Ramos (cell line): ENCODE data around the gene ASMTL.
"Not testable (repeated sequence)": the region's sequence is repeated elsewhere in the genome, so short reads cannot be mapped to it uniquely, and the experiment has no call there.

ENCODE experiments used
- in situ Hi-C: fragments of 300-500 bp; cut with MboI; formaldehyde crosslinking; loops from one replicate; pipeline ENCODE4 v1.14.3; 2022; ENCODE audit warnings: low sequenced_read_pairs; ENCODE audit not compliant: unreplicated experiment

Gene ASMTL

DNA sequence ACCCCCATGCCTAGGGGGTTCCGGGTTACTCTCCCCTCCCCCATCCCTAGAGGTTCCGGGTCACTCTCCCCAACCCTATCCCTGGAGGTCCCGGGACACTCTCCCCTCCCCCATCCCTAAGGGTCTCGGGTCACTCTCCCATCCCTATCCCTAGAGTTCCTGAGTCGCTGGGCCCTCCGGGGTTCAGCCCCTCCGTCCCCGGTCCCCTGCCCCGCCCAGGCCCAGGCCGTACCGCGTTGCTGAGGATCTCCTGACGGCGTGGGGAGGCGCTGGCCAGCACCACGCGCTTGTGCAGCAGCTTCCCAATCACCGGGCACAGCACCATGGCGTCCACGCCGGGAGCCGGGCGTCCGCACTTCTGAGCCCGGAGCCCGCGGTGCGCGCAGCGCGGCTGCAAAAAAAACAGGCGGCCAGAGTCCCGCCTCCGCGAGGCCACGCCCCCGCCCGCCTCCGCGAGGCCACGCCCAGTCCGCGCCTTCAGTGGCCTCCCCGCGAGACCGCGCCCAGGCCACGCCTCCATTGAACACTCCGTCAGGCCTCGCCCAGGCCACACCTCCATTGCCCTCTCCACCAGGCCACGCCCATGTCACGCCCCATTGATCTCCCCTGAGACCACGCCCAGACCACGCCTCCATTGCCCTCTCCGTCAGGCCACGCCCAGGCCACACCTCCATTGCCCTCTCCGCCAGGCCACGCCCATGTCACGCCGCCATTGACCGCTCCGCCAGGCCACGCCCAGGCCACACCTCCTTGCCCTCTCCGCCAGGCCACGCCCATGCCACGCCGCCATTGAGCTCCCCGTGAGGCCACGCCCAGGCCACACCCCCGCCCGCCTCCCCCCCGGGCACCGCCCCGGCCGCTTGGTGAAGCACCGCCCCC lies at the start of gene ASMTL:
Gene ASMTL, minus strand, starts transcription at position 394 of the 879 bp plus-strand sequence. Its CDS starts 69 bp downstream, at position 325.
- in situ Hi-C loops = loop anchor here (25.0 kb wide), 1 partner anchor 1060 kb away; the partner anchor contains the start of genes DHRSX and ZBED1

GRCh38 chrX:1502241-1502640 lies 49.5 kb upstream of the ASMTL start:
- in situ Hi-C loops = no loop called here

- in situ Hi-C loops = no loop called here
Measured at GRCh38 chrX:1500701-1501624, 48.3 kb upstream of the ASMTL start.

- in situ Hi-C loops = no loop called here
Measured at GRCh38 chrX:1496076-1496475, 43.4 kb upstream of the ASMTL start.

- in situ Hi-C loops = no loop called here
Measured at GRCh38 chrX:1493877-1494510, 41.3 kb upstream of the ASMTL start.

- in situ Hi-C loops = no loop called here
Measured at GRCh38 chrX:1493412-1493811, 40.7 kb upstream of the ASMTL start.

GRCh38 chrX:1492421-1493012 lies 39.8 kb upstream of the ASMTL start:
- in situ Hi-C loops = no loop called here

DNA sequence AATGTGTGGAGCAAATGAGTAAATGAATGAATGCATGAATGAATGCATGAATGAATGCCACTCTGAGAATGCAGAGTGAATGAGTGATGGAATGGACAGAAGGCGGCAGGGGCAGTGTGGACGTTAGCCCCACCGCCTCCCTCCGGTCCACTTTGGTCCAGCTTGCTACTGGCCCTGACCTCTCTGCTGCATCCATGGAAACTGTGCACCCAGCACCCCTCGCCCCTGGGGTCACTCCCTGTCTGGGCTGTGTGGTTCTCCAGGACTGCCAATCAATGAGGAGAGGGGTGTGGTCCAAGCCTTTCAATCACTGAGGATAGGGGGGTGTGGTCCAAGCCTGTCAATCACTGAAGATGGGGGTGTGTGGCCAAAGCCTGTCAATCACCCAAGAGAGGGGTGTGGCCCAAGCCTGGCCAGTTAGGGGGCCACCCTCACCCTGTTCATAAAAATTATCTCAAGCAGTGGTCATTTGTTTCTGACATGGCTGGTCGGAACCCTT lies 39.2 kb upstream of the ASMTL start:
- in situ Hi-C loops = no loop called here

- in situ Hi-C loops = not testable (repeated sequence)
Measured at GRCh38 chrX:1491248-1491647, 38.5 kb upstream of the ASMTL start.

DNA sequence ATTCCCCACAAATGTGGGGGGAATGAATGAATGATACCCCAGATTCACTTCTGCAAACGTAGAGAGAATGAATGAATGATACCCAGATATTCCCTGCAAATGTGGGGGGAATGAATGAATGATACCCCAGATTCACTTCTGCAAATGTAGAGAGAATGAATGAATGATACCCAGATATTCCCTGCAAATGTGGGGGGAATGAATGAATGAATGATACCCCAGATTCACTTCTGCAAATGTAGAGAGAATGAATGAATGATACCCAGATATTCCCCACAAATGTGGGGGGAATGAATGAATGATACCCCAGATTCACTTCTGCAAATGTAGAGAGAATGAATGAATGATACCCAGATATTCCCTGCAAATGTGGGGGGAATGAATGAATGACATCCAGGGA lies 38.0 kb upstream of the ASMTL start:
- in situ Hi-C loops = not testable (repeated sequence)

DNA sequence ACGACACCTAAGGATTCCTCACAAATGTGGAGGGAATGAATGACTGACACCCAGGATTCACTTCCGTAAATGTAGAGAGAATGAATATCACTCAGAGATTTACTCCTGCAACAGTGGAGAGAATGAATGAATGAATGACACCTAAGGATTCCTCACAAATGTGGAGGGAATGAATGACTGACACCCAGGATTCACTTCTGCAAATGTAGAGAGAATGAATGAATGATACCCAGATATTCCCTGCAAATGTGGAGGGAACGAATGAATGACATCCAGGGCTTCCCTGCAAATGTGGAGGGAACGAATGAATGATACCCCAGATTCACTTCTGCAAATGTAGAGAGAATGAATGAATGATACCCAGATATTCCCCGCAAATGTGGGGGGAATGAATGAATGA lies 36.6 kb upstream of the ASMTL start:
- in situ Hi-C loops = not testable (repeated sequence)

DNA sequence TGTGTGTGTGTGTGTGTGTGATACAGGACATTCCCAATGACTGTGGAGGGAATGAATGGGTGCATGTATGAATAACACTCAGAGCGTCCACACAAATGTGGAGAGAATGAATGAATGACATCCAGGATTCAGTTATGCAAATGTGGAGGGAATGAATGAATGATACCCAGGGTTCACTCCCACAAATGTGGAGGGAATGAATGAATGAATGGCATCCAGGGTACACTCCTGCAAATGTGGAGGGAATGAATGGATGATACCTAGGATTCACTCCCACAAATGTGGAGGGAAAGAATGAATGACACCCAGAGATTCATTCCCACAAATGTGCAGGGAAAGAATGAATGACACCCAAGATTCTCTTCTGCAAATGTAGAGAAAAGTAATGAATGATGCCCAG lies 36.0 kb upstream of the ASMTL start:
- in situ Hi-C loops = no loop called here

GRCh38 chrX:1488141-1488540 lies 35.4 kb upstream of the ASMTL start:
- in situ Hi-C loops = no loop called here

DNA sequence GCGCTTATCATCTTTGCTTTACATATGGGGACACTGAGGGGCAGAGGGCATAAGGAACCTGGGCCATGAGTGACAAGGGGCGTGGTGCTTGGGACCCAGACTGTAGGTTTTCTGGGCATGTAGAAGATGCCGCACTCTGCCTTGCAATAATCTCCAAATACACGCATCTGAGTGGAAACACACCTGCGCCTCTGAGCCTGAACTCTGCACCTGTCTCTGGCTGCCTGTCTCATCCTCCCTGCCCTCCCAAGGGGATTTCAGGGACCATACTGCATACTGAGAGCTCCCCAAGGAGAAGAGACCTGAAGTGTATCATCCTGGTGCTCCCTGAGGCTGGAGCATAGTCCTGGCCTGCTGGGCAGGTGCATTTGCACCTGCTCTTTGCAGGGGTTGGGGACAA lies 34.7 kb upstream of the ASMTL start:
- in situ Hi-C loops = no loop called here

GRCh38 chrX:1486749-1487361 lies 34.1 kb upstream of the ASMTL start:
- in situ Hi-C loops = no loop called here

GRCh38 chrX:1486177-1486576 lies 33.5 kb upstream of the ASMTL start:
- in situ Hi-C loops = no loop called here

DNA sequence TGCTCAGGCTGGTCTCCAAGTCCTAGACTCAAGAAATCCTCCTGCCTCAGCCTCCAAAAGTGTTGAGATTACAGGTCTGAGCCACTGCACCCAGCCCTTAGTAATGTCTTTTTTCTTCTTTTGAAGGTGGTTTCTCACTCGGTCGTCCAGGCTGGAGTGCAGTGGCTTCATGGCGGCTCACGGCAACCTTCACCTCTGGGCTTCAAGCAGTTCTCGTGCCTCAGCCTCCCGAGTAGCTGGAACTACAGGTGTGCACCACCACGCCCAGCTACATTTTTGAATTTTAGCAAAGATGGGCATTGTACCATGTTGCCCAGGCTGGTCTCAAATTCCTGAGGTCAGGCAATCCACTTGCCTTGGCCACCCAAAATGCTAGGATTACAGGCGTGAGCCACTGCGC lies 32.3 kb upstream of the ASMTL start:
- in situ Hi-C loops = no loop called here

DNA sequence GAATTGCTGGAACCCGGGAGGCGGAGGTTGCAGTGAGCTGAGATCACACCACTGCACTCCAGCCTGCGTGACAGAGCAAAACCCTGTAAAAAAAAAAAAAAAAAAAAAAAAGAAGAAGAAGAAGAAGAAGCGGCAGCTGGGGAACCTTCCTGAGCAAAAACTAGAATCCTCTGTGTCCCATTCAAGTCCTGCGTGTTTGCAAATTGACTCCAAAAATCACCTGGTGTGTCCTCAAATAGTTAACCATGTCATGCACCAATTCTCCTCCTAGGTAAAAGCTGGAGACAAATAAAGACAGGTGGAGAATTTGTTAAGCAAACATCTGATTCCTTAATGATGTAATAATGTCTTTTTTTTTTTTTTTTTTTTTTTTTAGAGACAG lies 31.9 kb upstream of the ASMTL start:
- in situ Hi-C loops = no loop called here

GRCh38 chrX:1483843-1484637 lies 31.3 kb upstream of the ASMTL start:
- in situ Hi-C loops = no loop called here
